Activated CD4-positive, alpha-beta T cell treated with anti-CD3 and anti-CD28 coated beads for 36 hours (primary cell): ENCODE data around the gene PAK1. TPM values are rescaled to one million over a fixed set of nuclear protein-coding genes. Genes with fewer than 3 reads are reported as not detected.
A peak's percentile ranks its signal among the peaks of the same experiment; 100 is the strongest.

Source experiments
- ATAC-seq: fragments of 200-7000 bp; cut with Tn5 transposase; one replicate; pipeline ENCODE4 v1.10.0; 2021; ENCODE audit warnings: mild to moderate bottlenecking, moderate library complexity
- CTCF ChIA-PET: fragments of 350-600 bp; sonication (Branson Sonifier 250); formaldehyde crosslinking; loops from one replicate; lab custom pipeline; 2021; ENCODE audit warnings: antibody characterized with exemption; lab: Charles Lee
- POLR2A ChIA-PET: fragments of 350-600 bp; sonication (Branson Sonifier 250); formaldehyde crosslinking; loops from one replicate; lab custom pipeline; 2021; ENCODE audit warnings: antibody characterized with exemption, inconsistent platforms; lab: Charles Lee
- DNase-seq: peaks from one replicate; pipeline ENCODE4 v3.0.0-alpha.2; 2020
- H3K27ac Mint-ChIP-seq: one replicate; pipeline ENCODE4 v1.8.0; 2021; ENCODE audit warnings: mixed read lengths
- H3K27me3 Mint-ChIP-seq: one replicate; pipeline ENCODE4 v1.8.0; 2021; ENCODE audit warnings: mixed read lengths
- H3K36me3 Mint-ChIP-seq: one replicate; pipeline ENCODE4 v1.8.0; 2021; ENCODE audit warnings: low read depth, mixed read lengths
- H3K4me1 Mint-ChIP-seq: one replicate; pipeline ENCODE4 v1.8.0; 2021; ENCODE audit warnings: mixed read lengths
- H3K4me3 Mint-ChIP-seq: one replicate; pipeline ENCODE4 v1.8.0; 2021; ENCODE audit warnings: mild to moderate bottlenecking, moderate library complexity, mixed read lengths
- H3K9me3 Mint-ChIP-seq: one replicate; pipeline ENCODE4 v1.8.0; 2021; ENCODE audit warnings: low read depth, mixed read lengths
- intact Hi-C, 2 experiments: fragments of 100-400 bp; cut with DNase I in 1 of 2; cut with micrococcal nuclease in 1 of 2; formaldehyde crosslinking; loops; one replicate each; pipeline versions ENCODE4 v1.14.2 to v1.15.1; 2022 to 2024; cut with DNase I, micrococcal nuclease
- total RNA-seq, 2 experiments: library from RNA; stranded (reverse); gene quantifications; one replicate each; pipeline ENCODE4 v1.2.3, GENCODE V29; 2021

PAK1 gene
- total RNA-seq, 2 experiments from 2014 or later, result 38.2 to 43.9 TPM

GRCh38 chr11:77370217-77370616 is 103.7 kb downstream of the PAK1 start:
- Mint-ChIP-seq H3K27me3 (no peaks in the 10 kb centered on the region), H3K9me3 (no peaks in the 10 kb centered on the region), H3K4me3 (no peak overlapping the region), H3K4me1 (no peaks in the 10 kb centered on the region), H3K27ac (no peak overlapping the region), H3K36me3 (peaks cover 13% of the 10 kb centered on the region)
- intact Hi-C loops, result no loop called here
- ATAC-seq, result no peak
- ChIA-PET POLR2A (no interaction called here), CTCF (interaction anchor here (0.6 to 1.4 kb wide), 3 partner anchors 243 to 1502 kb away, joined by 3 read pairs; no protein-coding TSS in a partner anchor)
- DNase-seq, result no peak

- ChIA-PET POLR2A (no interaction called here), CTCF (no interaction called here)
- H3K27me3 Mint-ChIP-seq, result no peaks in the 10 kb centered on the region
- H3K27ac Mint-ChIP-seq, result no peak overlapping the region
- intact Hi-C loops, result no loop called here
- no peak overlapping the region for H3K4me3 Mint-ChIP-seq
- peaks cover 10% of the 10 kb centered on the region for H3K36me3 Mint-ChIP-seq
- no peak for ATAC-seq
- no peaks in the 10 kb centered on the region for H3K9me3 Mint-ChIP-seq
- no peaks in the 10 kb centered on the region for H3K4me1 Mint-ChIP-seq
- no peak for DNase-seq
Observed at GRCh38 chr11:77361184-77361583, 112.7 kb downstream of the PAK1 start.

- intact Hi-C loops, result no loop called here
- no peak overlapping the region for H3K4me3 Mint-ChIP-seq
- no peak overlapping the region for H3K27ac Mint-ChIP-seq
- DNase-seq, result no peak
- ATAC-seq, result no peak
- no peaks in the 10 kb centered on the region for H3K4me1 Mint-ChIP-seq
- H3K27me3 Mint-ChIP-seq, result no peaks in the 10 kb centered on the region
- no peaks in the 10 kb centered on the region for H3K9me3 Mint-ChIP-seq
- peaks cover 10% of the 10 kb centered on the region for H3K36me3 Mint-ChIP-seq
- ChIA-PET CTCF (no interaction called here), POLR2A (no interaction called here)
Observed at GRCh38 chr11:77359481-77359880, 114.4 kb downstream of the PAK1 start.

GRCh38 chr11:77353131-77353530 is 120.8 kb downstream of the PAK1 start:
- ChIA-PET POLR2A (no interaction called here), CTCF (interaction anchor here (1.0 kb wide), 1 partner anchor 10 kb away, joined by 4 read pairs; no protein-coding TSS in a partner anchor)
- DNase-seq, result no peak
- no peak for ATAC-seq
- Mint-ChIP-seq H3K4me3 (no peak overlapping the region), H3K36me3 (peaks cover 5% of the 10 kb centered on the region), H3K9me3 (no peaks in the 10 kb centered on the region), H3K4me1 (no peaks in the 10 kb centered on the region), H3K27me3 (no peaks in the 10 kb centered on the region), H3K27ac (no peak overlapping the region)
- intact Hi-C loops, result no loop called here

GRCh38 chr11:77351281-77351886 is 122.5 kb downstream of the PAK1 start:
- Mint-ChIP-seq H3K36me3 (peaks cover 8% of the 10 kb centered on the region), H3K9me3 (no peaks in the 10 kb centered on the region), H3K4me1 (no peaks in the 10 kb centered on the region), H3K27me3 (no peaks in the 10 kb centered on the region), H3K27ac (no peak overlapping the region), H3K4me3 (no peak overlapping the region)
- ATAC-seq (no peak), DNase-seq (no peak)
- POLR2A ChIA-PET, result no interaction called here
- intact Hi-C loops, result no loop called here
- CTCF ChIA-PET, result interaction anchor here (0.7 kb wide), 1 partner anchor 29 kb away, joined by 3 read pairs; no protein-coding TSS in a partner anchor

GRCh38 chr11:77347948-77348347 is 125.9 kb downstream of the PAK1 start:
- CTCF ChIA-PET, result no interaction called here

GRCh38 chr11:77346906-77347603 is 126.8 kb downstream of the PAK1 start:
- ChIA-PET POLR2A (no interaction called here), CTCF (no interaction called here)
- DNase-seq (no peak), ATAC-seq (no peak)
- intact Hi-C loops, result no loop called here
- H3K27ac Mint-ChIP-seq, result no peak overlapping the region
- peaks cover 20% of the 10 kb centered on the region for H3K36me3 Mint-ChIP-seq
- H3K4me1 Mint-ChIP-seq, result no peaks in the 10 kb centered on the region
- H3K4me3 Mint-ChIP-seq, result no peak overlapping the region
- H3K9me3 Mint-ChIP-seq, result no peaks in the 10 kb centered on the region
- H3K27me3 Mint-ChIP-seq, result no peaks in the 10 kb centered on the region

More at GRCh38 chr11:77347948-77348347, 125.9 kb downstream of the PAK1 start:
- DNase-seq, result no peak
- intact Hi-C loops, result no loop called here
- no peaks in the 10 kb centered on the region for H3K4me1 Mint-ChIP-seq
- no peaks in the 10 kb centered on the region for H3K27me3 Mint-ChIP-seq
- peaks cover 16% of the 10 kb centered on the region for H3K36me3 Mint-ChIP-seq
- no peak overlapping the region for H3K27ac Mint-ChIP-seq
- POLR2A ChIA-PET, result no interaction called here
- no peak overlapping the region for H3K4me3 Mint-ChIP-seq
- ATAC-seq, result no peak
- no peaks in the 10 kb centered on the region for H3K9me3 Mint-ChIP-seq

- intact Hi-C loops, result no loop called here
- Mint-ChIP-seq H3K36me3 (peaks cover 30% of the 10 kb centered on the region), H3K4me3 (no peak overlapping the region), H3K9me3 (no peaks in the 10 kb centered on the region), H3K27ac (no peak overlapping the region), H3K4me1 (no peaks in the 10 kb centered on the region), H3K27me3 (no peaks in the 10 kb centered on the region)
- ATAC-seq, result no peak
- DNase-seq, result no peak
- ChIA-PET POLR2A (no interaction called here), CTCF (no interaction called here)
Observed at GRCh38 chr11:77345621-77346020, 128.3 kb downstream of the PAK1 start.

GRCh38 chr11:77340501-77340900 is 133.4 kb downstream of the PAK1 start:
- ChIA-PET POLR2A (no interaction called here), CTCF (interaction anchor here (0.6 to 0.7 kb wide), 2 partner anchors 467 to 1177 kb away, joined by 3 to 4 read pairs; no protein-coding TSS in a partner anchor)
- Mint-ChIP-seq H3K4me1 (no peaks in the 10 kb centered on the region), H3K27me3 (no peaks in the 10 kb centered on the region), H3K4me3 (no peak overlapping the region), H3K9me3 (no peaks in the 10 kb centered on the region), H3K27ac (no peak overlapping the region), H3K36me3 (peaks cover 23% of the 10 kb centered on the region)
- no peak for ATAC-seq
- DNase-seq, result no peak
- intact Hi-C loops, result no loop called here

GRCh38 chr11:77332259-77332658 is 141.6 kb downstream of the PAK1 start:
- intact Hi-C loops, result no loop called here
- no peaks in the 10 kb centered on the region for H3K27me3 Mint-ChIP-seq
- ChIA-PET POLR2A (no interaction called here), CTCF (no interaction called here)
- H3K27ac Mint-ChIP-seq, result no peak overlapping the region
- DNase-seq (no peak), ATAC-seq (no peak)
- H3K36me3 Mint-ChIP-seq, result peaks cover 39% of the 10 kb centered on the region
- no peaks in the 10 kb centered on the region for H3K4me1 Mint-ChIP-seq
- H3K4me3 Mint-ChIP-seq, result no peak overlapping the region
- no peaks in the 10 kb centered on the region for H3K9me3 Mint-ChIP-seq

GRCh38 chr11:77325159-77325558 is 148.7 kb downstream of the PAK1 start:
- ChIA-PET CTCF (no interaction called here), POLR2A (no interaction called here)
- H3K9me3 Mint-ChIP-seq, result no peaks in the 10 kb centered on the region
- intact Hi-C loops, result no loop called here
- ATAC-seq, result peak; percentile 66
- DNase-seq, result no peak
- no peaks in the 10 kb centered on the region for H3K27me3 Mint-ChIP-seq
- H3K4me1 Mint-ChIP-seq, result peaks cover 8% of the 10 kb centered on the region
- no peak overlapping the region for H3K4me3 Mint-ChIP-seq
- H3K27ac Mint-ChIP-seq, result no peak overlapping the region
- peaks cover 34% of the 10 kb centered on the region for H3K36me3 Mint-ChIP-seq

- CTCF ChIA-PET, result no interaction called here
Observed at GRCh38 chr11:77324508-77324907, 149.4 kb downstream of the PAK1 start.

More at GRCh38 chr11:77324508-77324907, 149.4 kb downstream of the PAK1 start:
- DNase-seq (no peak), ATAC-seq (peak; percentile 42)
- peaks cover 30% of the 10 kb centered on the region for H3K36me3 Mint-ChIP-seq
- no peak overlapping the region for H3K4me3 Mint-ChIP-seq
- no peaks in the 10 kb centered on the region for H3K27me3 Mint-ChIP-seq
- H3K4me1 Mint-ChIP-seq, result peaks cover 8% of the 10 kb centered on the region
- POLR2A ChIA-PET, result no interaction called here
- intact Hi-C loops, result no loop called here
- no peaks in the 10 kb centered on the region for H3K9me3 Mint-ChIP-seq
- no peak overlapping the region for H3K27ac Mint-ChIP-seq
